NB4 (cell line): Measurements from ENCODE around the gene NEUROD4.
A peak's percentile ranks its signal among the peaks of the same experiment; 100 is the strongest.

ENCODE experiments used
- DNase-seq: peaks from one replicate; pipeline ENCODE4 v3.0.0; 2010; ENCODE audit warnings: low read depth
- H3K4me3 ChIP-seq: one replicate; pipeline ENCODE4 v1.5.1; 2011; ENCODE audit warnings: mild to moderate bottlenecking, low read depth, low read length, moderate library complexity
- CTCF ChIP-seq: IDR thresholded peaks from one replicate; pipeline ENCODE4 v1.5.1; 2012; ENCODE audit warnings: low read depth, low read length
- MYC ChIP-seq: IDR thresholded peaks from 2 replicates; pipeline ENCODE4 v1.6.1; 2011; ENCODE audit warnings: low read depth, low read length
- POLR2A ChIP-seq: IDR thresholded peaks from 2 replicates; pipeline ENCODE4 v1.6.1; 2011; ENCODE audit warnings: mild to moderate bottlenecking; ENCODE audit not compliant: insufficient read length; ENCODE audit errors: extremely low read depth
- TF ChIP-seq, protein P1 (sequence below): IDR thresholded peaks from 2 replicates; pipeline ENCODE4 v1.6.1; 2011; ENCODE audit warnings: low read depth, low read length

The NEUROD4 gene

DNA sequence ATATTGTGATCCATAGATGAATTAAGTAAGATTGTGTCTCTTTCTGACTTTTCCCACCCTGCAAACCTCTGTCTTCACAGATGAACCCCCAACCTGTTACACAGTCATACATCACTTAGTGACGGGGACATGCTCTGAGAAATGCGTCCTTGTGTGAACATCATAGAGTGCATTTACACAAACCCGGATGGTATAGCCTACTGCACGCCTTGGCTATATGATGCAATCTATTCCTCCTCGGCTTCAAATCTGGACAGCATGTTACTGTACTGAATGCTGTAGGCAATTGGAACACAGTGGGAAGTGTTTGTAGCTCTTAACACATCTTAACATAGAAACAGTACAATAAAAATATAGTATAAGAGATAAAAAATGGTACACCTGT lies 27.8 kb upstream of the NEUROD4 start:
- TF ChIP-seq POLR2A (no peak), CTCF (no peak), MYC (no peak)
- TF ChIP-seq, protein P1, sequence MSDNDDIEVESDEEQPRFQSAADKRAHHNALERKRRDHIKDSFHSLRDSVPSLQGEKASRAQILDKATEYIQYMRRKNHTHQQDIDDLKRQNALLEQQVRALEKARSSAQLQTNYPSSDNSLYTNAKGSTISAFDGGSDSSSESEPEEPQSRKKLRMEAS, result no peak
- H3K4me3 ChIP-seq, result no peak overlapping the region
- DNase-seq, result no peak

- TF ChIP-seq POLR2A (no peak), CTCF (peak; percentile 73)
- TF ChIP-seq, protein P1, result no peak
Measured at GRCh38 chr12:54993181-54993835, 26.5 kb upstream of the NEUROD4 start.

DNA sequence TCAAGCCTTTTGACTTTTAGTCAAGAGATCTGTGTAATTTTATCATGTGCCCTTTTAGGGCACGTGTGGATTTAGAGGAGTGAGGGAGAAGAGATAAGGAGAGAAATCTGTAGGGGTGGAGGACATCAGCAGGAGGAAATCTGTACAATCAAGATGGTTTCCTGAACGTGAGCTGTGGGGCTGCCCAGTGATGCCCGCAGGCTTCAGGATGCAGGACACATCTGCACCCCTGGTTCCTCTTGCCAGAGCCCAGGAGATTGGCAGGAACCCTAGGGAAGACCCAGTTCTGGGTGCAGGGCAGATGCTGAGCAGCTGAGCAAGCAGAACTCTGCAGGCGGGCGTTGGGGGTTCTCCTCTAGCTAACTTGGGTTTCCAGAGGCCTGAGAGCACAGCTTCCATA lies 23.6 kb upstream of the NEUROD4 start:
- TF ChIP-seq POLR2A (no peak), MYC (no peak), CTCF (no peak)
- TF ChIP-seq, protein P1, result no peak
- no peak for DNase-seq
- no peak overlapping the region for H3K4me3 ChIP-seq

More at GRCh38 chr12:54993181-54993835, 26.5 kb upstream of the NEUROD4 start:
- DNase-seq, result peak; percentile 77
- no peak overlapping the region for H3K4me3 ChIP-seq

DNA sequence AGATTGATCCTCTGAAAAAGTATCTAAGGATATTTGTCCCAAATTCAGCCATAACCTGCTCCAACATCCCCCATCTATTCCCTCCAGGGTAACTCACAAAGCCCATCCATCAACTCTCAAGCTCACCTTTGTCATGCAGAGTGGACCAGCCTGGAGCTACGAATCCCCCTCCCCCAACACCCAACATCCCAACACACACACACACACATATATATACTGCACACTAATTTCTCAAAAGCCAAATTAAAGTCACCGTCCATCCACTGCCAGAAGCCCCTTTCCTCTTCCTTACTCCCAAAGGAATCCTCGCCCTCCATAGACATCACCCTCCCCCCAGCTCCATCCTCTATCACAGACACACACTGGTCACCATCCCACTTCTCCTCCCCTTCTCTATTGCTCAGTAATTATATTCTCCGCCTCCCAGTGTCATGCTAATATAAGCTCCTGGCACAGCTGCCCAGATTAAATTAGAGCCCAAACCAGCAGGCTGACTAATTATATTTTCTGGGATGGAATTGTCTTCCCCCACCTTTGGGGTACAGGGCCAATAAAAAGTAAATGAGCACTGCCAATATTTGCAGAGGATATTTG lies 21.7 kb upstream of the NEUROD4 start:
- H3K4me3 ChIP-seq, result no peak overlapping the region
- TF ChIP-seq POLR2A, result no peak
- no peak for TF ChIP-seq MYC
- TF ChIP-seq CTCF, result no peak
- TF ChIP-seq, protein P1, result no peak
- no peak for DNase-seq

DNA sequence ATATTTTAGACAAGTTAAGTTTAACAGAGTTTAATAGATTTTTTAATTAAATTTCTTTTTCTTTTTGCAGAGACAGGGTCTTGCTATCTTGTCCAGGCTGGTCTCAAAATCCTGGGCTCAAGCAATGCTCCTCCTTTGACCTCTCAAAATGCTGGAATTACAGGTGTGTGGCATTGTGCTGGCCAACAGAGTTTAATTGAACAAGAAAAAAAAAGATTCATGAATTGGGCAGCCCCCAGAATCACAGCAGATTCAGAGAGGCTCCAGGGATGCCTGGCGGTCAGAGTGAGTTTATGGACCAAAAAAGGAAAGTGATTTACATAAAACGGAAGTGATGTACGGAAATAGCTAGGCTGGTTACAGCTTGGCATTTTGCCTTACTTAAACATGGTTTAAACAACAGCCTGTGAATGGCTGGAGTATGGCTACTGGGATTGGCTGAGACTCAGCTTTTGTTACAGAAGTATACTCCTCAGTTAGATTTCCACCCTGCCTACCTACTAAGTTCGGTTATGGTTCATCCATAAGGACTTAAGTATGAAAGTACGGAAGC lies 20.7 kb upstream of the NEUROD4 start:
- H3K4me3 ChIP-seq, result no peak overlapping the region
- peak; percentile 19 for DNase-seq
- TF ChIP-seq POLR2A (no peak), MYC (no peak), CTCF (no peak)
- TF ChIP-seq, protein P1, result no peak
